Panc1 (cell line): ENCODE results near the gene TSC2. TPM values are rescaled to one million over a fixed set of nuclear protein-coding genes. Genes with fewer than 3 reads are reported as not detected.

Source experiments
- ATAC-seq: fragments of 200-7000 bp; cut with Tn5 transposase; 2 replicates; pipeline ENCODE4 v1.9.1; 2020; ENCODE audit warnings: mild to moderate bottlenecking, moderate library complexity
- BruUV-seq: library from RNA; stranded (reverse); fragments of 400-500 nt; replicated peaks from 2 replicates; lab custom pipeline; 2021; lab: Mats Ljungman, UMichigan
- CTCF ChIA-PET: fragments of 300-600 bp; sonication (Branson Sonifier 250); formaldehyde crosslinking; loops from one replicate; lab custom pipeline; 2022; ENCODE audit warnings: antibody characterized with exemption; lab: Charles Lee
- POLR2A ChIA-PET: fragments of 300-600 bp; sonication (Branson Sonifier 250); formaldehyde crosslinking; loops from one replicate; lab custom pipeline; 2022; ENCODE audit warnings: antibody characterized with exemption; lab: Charles Lee
- DNase-seq: peaks from one replicate; pipeline ENCODE4 v3.0.0-alpha.2; 2010; ENCODE audit warnings: low read depth, low spot score
- H3K27ac ChIP-seq: 2 replicates; pipeline ENCODE4 v1.5.1; 2011; ENCODE audit warnings: mild to moderate bottlenecking, low read length, inconsistent platforms
- H3K27me3 ChIP-seq: fragments of 200-500 bp; sonication (Bioruptor generic); 2 replicates; pipeline ENCODE4 v1.6.0; 2014; ENCODE audit warnings: low read length, inconsistent platforms; ENCODE audit not compliant: control insufficient read depth, insufficient read depth
- H3K36me3 ChIP-seq: fragments of 200-500 bp; sonication (Bioruptor generic); 2 replicates; pipeline ENCODE4 v1.5.1; 2014; ENCODE audit warnings: inconsistent platforms, mild to moderate bottlenecking, low read length, moderate library complexity; ENCODE audit not compliant: control insufficient read depth, insufficient read depth
- H3K4me1 ChIP-seq: 2 replicates; pipeline ENCODE4 v1.5.1; 2011; ENCODE audit warnings: inconsistent platforms, mild to moderate bottlenecking, low read length, moderate library complexity; ENCODE audit not compliant: control insufficient read depth, insufficient read depth
- H3K4me3 ChIP-seq, 2 experiments: 2 replicates each; pipeline ENCODE4 v1.5.1; 2011 to 2012; ENCODE audit warnings: low read depth in 2 of 2, low read length in 2 of 2, mild to moderate bottlenecking in 2 of 2, inconsistent platforms in 1 of 2, moderate library complexity in 1 of 2
- H3K9me3 ChIP-seq: fragments of 200-500 bp; sonication (Bioruptor generic); 2 replicates; pipeline ENCODE4 v1.5.1; 2014; ENCODE audit warnings: low read depth, mild to moderate bottlenecking, inconsistent platforms, low read length, moderate library complexity; ENCODE audit not compliant: control insufficient read depth, insufficient read depth
- CTCF ChIP-seq: fragments of 450-650 bp; IDR thresholded peaks from 2 replicates; pipeline ENCODE4 v1.5.1; 2017; ENCODE audit warnings: mild to moderate bottlenecking
- POLR2AphosphoS5 ChIP-seq: IDR thresholded peaks from 2 replicates; pipeline ENCODE4 v1.6.1; 2012; ENCODE audit warnings: mild to moderate bottlenecking, low read depth, low read length, moderate library complexity
- SIN3A ChIP-seq: IDR thresholded peaks from 2 replicates; pipeline ENCODE4 v1.6.1; 2012; ENCODE audit warnings: low read depth, mild to moderate bottlenecking, low read length, moderate library complexity, borderline replicate concordance; ENCODE audit not compliant: insufficient read depth
- TCF7L2 ChIP-seq: IDR thresholded peaks from 2 replicates; pipeline ENCODE4 v1.6.1; 2011; ENCODE audit warnings: mild to moderate bottlenecking, low read depth, low read length, inconsistent platforms
- in situ Hi-C: cut with HindIII; loops from 2 replicates; pipeline ENCODE4 v1.10.0; 2016; ENCODE audit warnings: low sequenced_read_pairs, low pct_unique_long_range_greater_than_20kb
- intact Hi-C: fragments of 100-400 bp; cut with micrococcal nuclease; formaldehyde crosslinking; loops from one replicate; pipeline ENCODE4 v1.10.0; 2022; ENCODE audit not compliant: unreplicated experiment
- total RNA-seq: library from RNA; stranded (reverse); gene quantifications from one replicate; pipeline ENCODE4 v1.2.1, GENCODE V29; 2021; ENCODE audit not compliant: unreplicated experiment
- TF ChIP-seq, protein P1 (sequence below), 2 experiments: IDR thresholded peaks; 2 replicates each; pipeline ENCODE4 v1.6.1; 2011 to 2012; ENCODE audit warnings: low read depth in 2 of 2, control low read depth in 1 of 2, low read length in 1 of 2, mild to moderate bottlenecking in 1 of 2, moderate library complexity in 1 of 2; ENCODE audit not compliant: insufficient read depth in 1 of 2

Gene TSC2
- total RNA-seq, 1 experiment from 2014 or later = 115 TPM

DNA sequence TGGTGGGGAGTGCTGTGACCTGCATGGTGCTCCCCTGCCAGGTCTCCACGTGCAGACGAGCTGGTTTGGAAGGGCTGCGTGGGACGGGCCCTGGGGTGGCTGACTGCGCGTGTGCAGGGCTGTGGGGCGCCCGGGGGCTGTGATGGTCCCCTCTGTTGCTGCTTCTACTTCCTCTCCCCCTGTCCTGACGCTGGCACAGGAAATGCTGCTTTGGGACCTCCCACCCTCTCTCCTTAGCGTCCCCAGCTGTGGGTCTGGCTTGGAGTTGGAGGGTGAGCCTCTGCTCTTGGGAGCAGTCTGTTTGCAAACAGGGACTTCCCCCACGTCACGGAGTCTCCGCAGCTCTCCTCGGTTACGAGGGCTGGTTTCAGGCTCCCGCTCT, 35.2 kb downstream of the TSC2 start:
- ChIA-PET CTCF (no interaction called here), POLR2A (no interaction called here)
- no peak for TF ChIP-seq CTCF
- TF ChIP-seq SIN3A = no peak
- TF ChIP-seq POLR2AphosphoS5 = no peak
- TF ChIP-seq TCF7L2 = no peak
- TF ChIP-seq, protein P1, sequence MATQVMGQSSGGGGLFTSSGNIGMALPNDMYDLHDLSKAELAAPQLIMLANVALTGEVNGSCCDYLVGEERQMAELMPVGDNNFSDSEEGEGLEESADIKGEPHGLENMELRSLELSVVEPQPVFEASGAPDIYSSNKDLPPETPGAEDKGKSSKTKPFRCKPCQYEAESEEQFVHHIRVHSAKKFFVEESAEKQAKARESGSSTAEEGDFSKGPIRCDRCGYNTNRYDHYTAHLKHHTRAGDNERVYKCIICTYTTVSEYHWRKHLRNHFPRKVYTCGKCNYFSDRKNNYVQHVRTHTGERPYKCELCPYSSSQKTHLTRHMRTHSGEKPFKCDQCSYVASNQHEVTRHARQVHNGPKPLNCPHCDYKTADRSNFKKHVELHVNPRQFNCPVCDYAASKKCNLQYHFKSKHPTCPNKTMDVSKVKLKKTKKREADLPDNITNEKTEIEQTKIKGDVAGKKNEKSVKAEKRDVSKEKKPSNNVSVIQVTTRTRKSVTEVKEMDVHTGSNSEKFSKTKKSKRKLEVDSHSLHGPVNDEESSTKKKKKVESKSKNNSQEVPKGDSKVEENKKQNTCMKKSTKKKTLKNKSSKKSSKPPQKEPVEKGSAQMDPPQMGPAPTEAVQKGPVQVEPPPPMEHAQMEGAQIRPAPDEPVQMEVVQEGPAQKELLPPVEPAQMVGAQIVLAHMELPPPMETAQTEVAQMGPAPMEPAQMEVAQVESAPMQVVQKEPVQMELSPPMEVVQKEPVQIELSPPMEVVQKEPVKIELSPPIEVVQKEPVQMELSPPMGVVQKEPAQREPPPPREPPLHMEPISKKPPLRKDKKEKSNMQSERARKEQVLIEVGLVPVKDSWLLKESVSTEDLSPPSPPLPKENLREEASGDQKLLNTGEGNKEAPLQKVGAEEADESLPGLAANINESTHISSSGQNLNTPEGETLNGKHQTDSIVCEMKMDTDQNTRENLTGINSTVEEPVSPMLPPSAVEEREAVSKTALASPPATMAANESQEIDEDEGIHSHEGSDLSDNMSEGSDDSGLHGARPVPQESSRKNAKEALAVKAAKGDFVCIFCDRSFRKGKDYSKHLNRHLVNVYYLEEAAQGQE (IDR thresholded peaks at IDR 0.05; ENCODE audit: insufficient read depth in 1 of 2, low read depth in 2 of 2, low read length in 1 of 2) = no peak
- intact Hi-C loops (no loop called here), in situ Hi-C loops (no loop called here)
- Histone ChIP-seq H3K9me3 (no peaks in the 10 kb centered on the region), H3K36me3 (no peaks in the 10 kb centered on the region), H3K4me3 (no peak overlapping the region), H3K4me1 (0 out of 2 replicates have a peak, but pooled peaks cover 5% of the 10 kb centered on the region), H3K27ac (no peak overlapping the region), H3K27me3 (no peaks in the 10 kb centered on the region)
- BruUV-seq = no TSS peak
- ATAC-seq = no peak
- no peak for DNase-seq

DNA sequence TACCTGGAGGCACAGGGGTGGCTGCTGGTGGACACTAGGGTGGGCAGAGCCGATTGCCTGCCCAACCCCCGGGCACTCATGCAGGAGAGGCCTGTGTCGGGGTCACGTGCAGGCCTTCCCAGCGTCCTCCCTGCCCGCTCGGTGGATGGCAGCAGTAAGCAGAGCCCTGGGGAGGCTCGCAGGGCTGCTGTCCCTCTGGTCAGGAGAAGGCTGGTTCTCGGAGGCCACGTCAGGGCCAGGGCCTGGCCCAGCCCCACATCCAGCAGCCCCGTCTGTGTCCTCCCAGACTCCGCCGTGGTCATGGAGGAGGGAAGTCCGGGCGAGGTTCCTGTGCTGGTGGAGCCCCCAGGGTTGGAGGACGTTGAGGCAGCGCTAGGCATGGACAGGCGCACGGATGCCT, 35.6 kb downstream of the TSC2 start:
- CTCF ChIA-PET = no interaction called here

More for the DNA sequence above, 35.6 kb downstream of the TSC2 start:
- no peaks in the 10 kb centered on the region for H3K9me3 ChIP-seq
- H3K36me3 ChIP-seq = no peaks in the 10 kb centered on the region
- BruUV-seq = no TSS peak
- no peak for DNase-seq
- in situ Hi-C loops (no loop called here), intact Hi-C loops (no loop called here)
- ATAC-seq = no peak
- POLR2A ChIA-PET = no interaction called here
- TF ChIP-seq SIN3A (no peak), CTCF (no peak), POLR2AphosphoS5 (no peak), TCF7L2 (no peak)
- TF ChIP-seq, protein P1 (IDR thresholded peaks at IDR 0.05; ENCODE audit: insufficient read depth in 1 of 2, low read depth in 2 of 2, low read length in 1 of 2) = no peak
- no peak overlapping the region for H3K27ac ChIP-seq
- H3K27me3 ChIP-seq = no peaks in the 10 kb centered on the region
- H3K4me3 ChIP-seq = no peak overlapping the region
- 0 out of 2 replicates have a peak, but pooled peaks cover 5% of the 10 kb centered on the region for H3K4me1 ChIP-seq
